ENCODE measurements around the gene LHX4. TPM values are rescaled to one million over a fixed set of nuclear protein-coding genes. Genes with fewer than 3 reads are reported as not detected.

LHX4 gene
- total RNA-seq, 2 donors from 2014 or later: not detected

- H3K27me3 Mint-ChIP-seq: no peaks in the 10 kb centered on the region
- no peak overlapping the region for H3K27ac Mint-ChIP-seq
- peaks cover 24% of the 10 kb centered on the region for H3K36me3 Mint-ChIP-seq (ENCODE audit: low read depth)
- H3K4me3 Mint-ChIP-seq: no peak overlapping the region
- DNase-seq (no peak), ATAC-seq (no peak)
- peaks cover 14% of the 10 kb centered on the region for H3K4me1 Mint-ChIP-seq
- H3K9me3 ChIP-seq (ENCODE audit: control insufficient read depth, low read length, poor library complexity, severe bottlenecking): no peaks in the 10 kb centered on the region
Measured at GRCh38 chr1:180190091-180190490, 40.0 kb upstream of the LHX4 start.

GRCh38 chr1:180192172-180192571, 37.9 kb upstream of the LHX4 start:
- no peak for ATAC-seq
- no peak for DNase-seq
- H3K4me1 Mint-ChIP-seq: peaks cover 14% of the 10 kb centered on the region
- no peaks in the 10 kb centered on the region for H3K27me3 Mint-ChIP-seq
- no peak overlapping the region for H3K4me3 Mint-ChIP-seq
- H3K36me3 Mint-ChIP-seq (ENCODE audit: low read depth): peaks cover 20% of the 10 kb centered on the region
- no peak overlapping the region for H3K27ac Mint-ChIP-seq
- no peaks in the 10 kb centered on the region for H3K9me3 ChIP-seq (ENCODE audit: control insufficient read depth, low read length, poor library complexity, severe bottlenecking)

- DNase-seq (no peak), ATAC-seq (no peak)
- Mint-ChIP-seq H3K27ac (peak overlapping the region; percentile 41), H3K27me3 (no peaks in the 10 kb centered on the region), H3K4me1 (peaks cover 14% of the 10 kb centered on the region), H3K4me3 (no peak overlapping the region), H3K36me3 (ENCODE audit: low read depth) (peaks cover 20% of the 10 kb centered on the region)
- H3K9me3 ChIP-seq (ENCODE audit: control insufficient read depth, low read length, poor library complexity, severe bottlenecking): no peaks in the 10 kb centered on the region
Measured at GRCh38 chr1:180193141-180194047, 36.7 kb upstream of the LHX4 start.

- ATAC-seq (no peak), DNase-seq (no peak)
- Mint-ChIP-seq H3K27ac (no peak overlapping the region), H3K4me1 (peaks cover 14% of the 10 kb centered on the region), H3K36me3 (ENCODE audit: low read depth) (peaks cover 20% of the 10 kb centered on the region), H3K4me3 (no peak overlapping the region), H3K27me3 (no peaks in the 10 kb centered on the region)
- H3K9me3 ChIP-seq (ENCODE audit: control insufficient read depth, low read length, poor library complexity, severe bottlenecking): no peaks in the 10 kb centered on the region
Measured at GRCh38 chr1:180194048-180194425, 36.0 kb upstream of the LHX4 start.

GRCh38 chr1:180194546-180195207, 35.4 kb upstream of the LHX4 start:
- Mint-ChIP-seq H3K36me3 (ENCODE audit: low read depth) (peaks cover 20% of the 10 kb centered on the region), H3K4me1 (peaks cover 14% of the 10 kb centered on the region), H3K27ac (no peak overlapping the region), H3K27me3 (no peaks in the 10 kb centered on the region), H3K4me3 (no peak overlapping the region)
- H3K9me3 ChIP-seq (ENCODE audit: control insufficient read depth, low read length, poor library complexity, severe bottlenecking): no peaks in the 10 kb centered on the region
- no peak for ATAC-seq
- no peak for DNase-seq

- no peaks in the 10 kb centered on the region for H3K27me3 Mint-ChIP-seq
- H3K36me3 Mint-ChIP-seq (ENCODE audit: low read depth): peaks cover 20% of the 10 kb centered on the region
- no peak overlapping the region for H3K4me3 Mint-ChIP-seq
Measured at GRCh38 chr1:180195401-180195800, 34.7 kb upstream of the LHX4 start.

GRCh38 chr1:180195916-180196315, 34.1 kb upstream of the LHX4 start:
- ATAC-seq: no peak

More at GRCh38 chr1:180195401-180195800, 34.7 kb upstream of the LHX4 start:
- Mint-ChIP-seq H3K4me1 (peaks cover 14% of the 10 kb centered on the region), H3K27ac (peak overlapping the region; percentile 61)
- ATAC-seq: no peak
- H3K9me3 ChIP-seq (ENCODE audit: control insufficient read depth, low read length, poor library complexity, severe bottlenecking): no peaks in the 10 kb centered on the region
- DNase-seq: no peak

GRCh38 chr1:180196436-180197003, 33.5 kb upstream of the LHX4 start:
- Mint-ChIP-seq H3K36me3 (ENCODE audit: low read depth) (peaks cover 16% of the 10 kb centered on the region), H3K27me3 (no peaks in the 10 kb centered on the region), H3K27ac (no peak overlapping the region), H3K4me1 (peaks cover 12% of the 10 kb centered on the region), H3K4me3 (no peak overlapping the region)
- no peak for DNase-seq
- no peaks in the 10 kb centered on the region for H3K9me3 ChIP-seq (ENCODE audit: control insufficient read depth, low read length, poor library complexity, severe bottlenecking)
- no peak for ATAC-seq

More at GRCh38 chr1:180195916-180196315, 34.1 kb upstream of the LHX4 start:
- Mint-ChIP-seq H3K27me3 (no peaks in the 10 kb centered on the region), H3K4me3 (no peak overlapping the region), H3K27ac (no peak overlapping the region), H3K36me3 (ENCODE audit: low read depth) (peaks cover 20% of the 10 kb centered on the region), H3K4me1 (peaks cover 14% of the 10 kb centered on the region)
- no peak for DNase-seq
- H3K9me3 ChIP-seq (ENCODE audit: control insufficient read depth, low read length, poor library complexity, severe bottlenecking): no peaks in the 10 kb centered on the region

- H3K27ac Mint-ChIP-seq: no peak overlapping the region
- ATAC-seq: no peak
- H3K27me3 Mint-ChIP-seq: no peaks in the 10 kb centered on the region
Measured at GRCh38 chr1:180197231-180197630, 32.8 kb upstream of the LHX4 start.

GRCh38 chr1:180198196-180198595, 31.9 kb upstream of the LHX4 start:
- Mint-ChIP-seq H3K36me3 (ENCODE audit: low read depth) (peaks cover 4% of the 10 kb centered on the region), H3K4me3 (no peak overlapping the region), H3K27ac (no peak overlapping the region), H3K4me1 (no peaks in the 10 kb centered on the region), H3K27me3 (no peaks in the 10 kb centered on the region)
- DNase-seq (no peak), ATAC-seq (no peak)
- H3K9me3 ChIP-seq (ENCODE audit: control insufficient read depth, low read length, poor library complexity, severe bottlenecking): no peaks in the 10 kb centered on the region

More at GRCh38 chr1:180197231-180197630, 32.8 kb upstream of the LHX4 start:
- Mint-ChIP-seq H3K4me1 (peaks cover 9% of the 10 kb centered on the region), H3K36me3 (ENCODE audit: low read depth) (peaks cover 11% of the 10 kb centered on the region), H3K4me3 (no peak overlapping the region)
- DNase-seq: no peak
- no peaks in the 10 kb centered on the region for H3K9me3 ChIP-seq (ENCODE audit: control insufficient read depth, low read length, poor library complexity, severe bottlenecking)

- H3K9me3 ChIP-seq (ENCODE audit: control insufficient read depth, low read length, poor library complexity, severe bottlenecking): no peaks in the 10 kb centered on the region
- ATAC-seq (peak; percentile 14), DNase-seq (no peak)
- peaks cover 2% of the 10 kb centered on the region for H3K36me3 Mint-ChIP-seq (ENCODE audit: low read depth)
- H3K4me1 Mint-ChIP-seq: no peaks in the 10 kb centered on the region
- H3K4me3 Mint-ChIP-seq: no peak overlapping the region
- H3K27ac Mint-ChIP-seq: no peak overlapping the region
- H3K27me3 Mint-ChIP-seq: no peaks in the 10 kb centered on the region
Measured at GRCh38 chr1:180198611-180199010, 31.5 kb upstream of the LHX4 start.

- DNase-seq (no peak), ATAC-seq (peak; percentile 14)
- Mint-ChIP-seq H3K36me3 (ENCODE audit: low read depth) (peaks cover 2% of the 10 kb centered on the region), H3K4me3 (no peak overlapping the region), H3K27me3 (no peaks in the 10 kb centered on the region), H3K27ac (no peak overlapping the region), H3K4me1 (no peaks in the 10 kb centered on the region)
- no peaks in the 10 kb centered on the region for H3K9me3 ChIP-seq (ENCODE audit: control insufficient read depth, low read length, poor library complexity, severe bottlenecking)
Measured at GRCh38 chr1:180199018-180199417, 31.0 kb upstream of the LHX4 start.

GRCh38 chr1:180201451-180202200, 28.4 kb upstream of the LHX4 start:
- Mint-ChIP-seq H3K36me3 (ENCODE audit: low read depth) (no peaks in the 10 kb centered on the region), H3K4me3 (no peak overlapping the region), H3K27me3 (no peaks in the 10 kb centered on the region), H3K4me1 (no peaks in the 10 kb centered on the region), H3K27ac (peak overlapping the region; percentile 14)
- no peak for DNase-seq
- ATAC-seq: no peak
- H3K9me3 ChIP-seq (ENCODE audit: control insufficient read depth, low read length, poor library complexity, severe bottlenecking): no peaks in the 10 kb centered on the region

Measured in T-helper 17 cell (primary cell).